GM21737 (cell line): ENCODE data around the gene DPP3.

Experiments used
- ATAC-seq: cut with Tn5 transposase; IDR thresholded peaks from one replicate; pipeline ENCODE4 v1.9.1; 2021; ENCODE audit warnings: mild to moderate bottlenecking, moderate library complexity; ENCODE audit not compliant: unreplicated experiment

The DPP3 gene

GRCh38 chr11:66550887-66551286, 70.7 kb downstream of the DPP3 start:
- no peak for ATAC-seq

GRCh38 chr11:66554602-66555001, 74.4 kb downstream of the DPP3 start:
- ATAC-seq: no peak

GRCh38 chr11:66555416-66555815, 75.2 kb downstream of the DPP3 start:
- ATAC-seq: no peak

- no peak for ATAC-seq
Measured at GRCh38 chr11:66556086-66556485, 75.9 kb downstream of the DPP3 start.

GRCh38 chr11:66557733-66558326, 77.6 kb downstream of the DPP3 start:
- ATAC-seq: no peak
